Measurements from ENCODE around the gene SLCO2A1.

DNA sequence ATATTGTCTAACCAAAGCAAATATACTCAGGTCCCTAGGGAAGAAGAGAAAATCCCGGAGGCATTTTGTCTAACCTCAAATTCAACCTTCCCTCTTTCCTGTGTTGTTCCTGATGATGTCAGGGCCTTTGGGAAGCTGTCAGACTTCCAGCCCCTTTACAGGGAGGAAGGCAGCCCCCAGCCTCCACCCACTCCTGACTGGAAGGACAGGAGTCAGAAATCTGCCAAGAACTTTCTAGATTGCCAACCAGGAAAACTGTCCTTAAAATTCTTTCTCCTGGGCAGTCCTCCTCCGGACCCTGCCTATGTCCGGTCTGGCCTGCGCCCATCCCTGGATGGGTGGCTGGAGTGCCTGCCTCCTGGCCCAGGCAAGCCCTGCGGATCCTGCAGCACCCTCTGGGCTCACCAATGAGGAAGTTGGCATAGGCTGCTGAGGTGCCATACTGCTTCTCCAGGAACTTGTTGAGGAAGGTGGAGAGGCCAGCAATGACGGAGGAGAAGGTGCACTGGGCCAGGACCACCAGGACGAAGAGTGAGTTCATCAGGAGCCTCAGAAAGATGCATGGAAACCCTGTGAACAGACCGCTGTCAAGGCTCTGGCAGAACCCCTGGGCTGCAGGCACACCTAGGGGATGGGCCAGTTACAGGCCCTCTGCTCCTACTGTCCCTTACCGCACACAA lies 81.5 kb downstream of the SLCO2A1 start:
- no peak for TF ChIP-seq HDGF (IDR thresholded peaks at IDR 0.05; ENCODE audit: borderline replicate concordance)
- no peak for TF ChIP-seq FOXA1 (IDR thresholded peaks at IDR 0.05)
- no peak for TF ChIP-seq FOXM1 (IDR thresholded peaks at IDR 0.05; ENCODE audit: borderline replicate concordance)
- TF ChIP-seq SUZ12 (IDR thresholded peaks at IDR 0.05), result no peak
- TF ChIP-seq ZNF384 (IDR thresholded peaks at IDR 0.05), result no peak
- no peak for TF ChIP-seq SP1 (IDR thresholded peaks at IDR 0.05)
- TF ChIP-seq BHLHE40 (IDR thresholded peaks at IDR 0.05; ENCODE audit: borderline replicate concordance), result no peak
- TF ChIP-seq NFRKB (IDR thresholded peaks at IDR 0.05), result no peak
- no peak for TF ChIP-seq ARNT (IDR thresholded peaks at IDR 0.05)
- no peak for TF ChIP-seq ELF4 (IDR thresholded peaks at IDR 0.05)
- TF ChIP-seq L3MBTL2 (conservative IDR thresholded peaks at IDR 0.05), result no peak
- no peak for TF ChIP-seq CTBP1 (IDR thresholded peaks at IDR 0.05; ENCODE audit: borderline replicate concordance)

Data from HEK293T (cell line).